LNCAP (cell line): ENCODE results near the gene PDE2A.

ENCODE experiments used
- CTCF ChIP-seq: fragments of 450-650 bp; IDR thresholded peaks from 2 replicates; pipeline ENCODE4 v1.5.1; 2017; ENCODE audit warnings: mild to moderate bottlenecking

Gene PDE2A

GRCh38 chr11:72704028-72704782 is 30.0 kb upstream of the PDE2A start:
- TF ChIP-seq CTCF = 0 out of 2 replicates have a peak, but pooled peaks have one; percentile 8

- no peak for TF ChIP-seq CTCF
Measured at GRCh38 chr11:72703267-72704008, 29.2 kb upstream of the PDE2A start.

GRCh38 chr11:72702577-72703241 is 28.5 kb upstream of the PDE2A start:
- no peak for TF ChIP-seq CTCF

GRCh38 chr11:72702096-72702495 is 27.9 kb upstream of the PDE2A start:
- TF ChIP-seq CTCF = no peak

GRCh38 chr11:72701466-72701865 is 27.2 kb upstream of the PDE2A start:
- no peak for TF ChIP-seq CTCF

GRCh38 chr11:72700146-72700545 is 25.9 kb upstream of the PDE2A start:
- TF ChIP-seq CTCF = no peak

- no peak for TF ChIP-seq CTCF
Measured at GRCh38 chr11:72697814-72698213, 23.6 kb upstream of the PDE2A start.
